Measurements from ENCODE around the gene GHR. TPM values are rescaled to one million over a fixed set of nuclear protein-coding genes. Genes with fewer than 3 reads are reported as not detected.

The GHR gene
- total RNA-seq, 4 donors from 2014 or later = 0.40 to 11.6 (median 7.6) TPM

DNA sequence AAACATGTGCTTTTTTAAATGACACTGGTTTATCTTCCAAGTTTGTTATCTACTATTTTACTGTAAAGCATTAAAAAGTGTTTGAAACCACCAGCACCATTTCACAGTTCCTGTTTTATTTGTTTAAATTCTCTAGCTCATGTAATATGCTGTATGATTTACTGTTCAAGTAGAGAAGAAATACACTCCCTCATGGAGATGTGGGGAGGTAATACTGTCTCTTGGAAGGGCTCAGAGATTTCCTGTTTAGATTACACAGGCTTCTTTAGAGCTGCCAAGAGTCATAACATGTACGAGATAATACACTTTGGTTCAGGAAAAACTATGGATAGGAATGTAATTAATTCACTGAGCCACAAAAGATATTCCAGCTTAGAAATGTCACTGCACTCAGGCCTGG, 198.4 kb downstream of the GHR start:
- Histone ChIP-seq H3K27me3 (no peaks in the 10 kb centered on the region), H3K9me3 (no peaks in the 10 kb centered on the region), H3K4me1 (peaks cover 12 to 41% (median 21%) of the 10 kb centered on the region in 4 donors), H3K27ac (peak overlapping the region in 3 of 4 donors; percentile 0 to 51 (median 39)), H3K36me3 (no peaks in the 10 kb centered on the region), H3K4me3 (no peak overlapping the region)
- TF ChIP-seq POLR2A (IDR thresholded peaks at IDR 0.05) (no peak), POLR2AphosphoS5 (IDR thresholded peaks at IDR 0.05) (no peak), EP300 (IDR thresholded peaks at IDR 0.05; ENCODE audit: low read depth) (no peak)
- TF ChIP-seq, protein P1, sequence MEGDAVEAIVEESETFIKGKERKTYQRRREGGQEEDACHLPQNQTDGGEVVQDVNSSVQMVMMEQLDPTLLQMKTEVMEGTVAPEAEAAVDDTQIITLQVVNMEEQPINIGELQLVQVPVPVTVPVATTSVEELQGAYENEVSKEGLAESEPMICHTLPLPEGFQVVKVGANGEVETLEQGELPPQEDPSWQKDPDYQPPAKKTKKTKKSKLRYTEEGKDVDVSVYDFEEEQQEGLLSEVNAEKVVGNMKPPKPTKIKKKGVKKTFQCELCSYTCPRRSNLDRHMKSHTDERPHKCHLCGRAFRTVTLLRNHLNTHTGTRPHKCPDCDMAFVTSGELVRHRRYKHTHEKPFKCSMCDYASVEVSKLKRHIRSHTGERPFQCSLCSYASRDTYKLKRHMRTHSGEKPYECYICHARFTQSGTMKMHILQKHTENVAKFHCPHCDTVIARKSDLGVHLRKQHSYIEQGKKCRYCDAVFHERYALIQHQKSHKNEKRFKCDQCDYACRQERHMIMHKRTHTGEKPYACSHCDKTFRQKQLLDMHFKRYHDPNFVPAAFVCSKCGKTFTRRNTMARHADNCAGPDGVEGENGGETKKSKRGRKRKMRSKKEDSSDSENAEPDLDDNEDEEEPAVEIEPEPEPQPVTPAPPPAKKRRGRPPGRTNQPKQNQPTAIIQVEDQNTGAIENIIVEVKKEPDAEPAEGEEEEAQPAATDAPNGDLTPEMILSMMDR (IDR thresholded peaks at IDR 0.05) = no peak
- in situ Hi-C loops (cut with MboI; ENCODE audit: low pct_ligation_motif_present in 1 of 4, low pct_unique_long_range_greater_than_20kb in 1 of 4, low sequenced_read_pairs in 3 of 4) (no loop called here), intact Hi-C loops (cut with DNase I; ENCODE audit: low total_unique reads) (no loop called here)
- 10 to 33% methylated on average over 1 of the region's 1 CpG for WGBS, 2 donors (ENCODE audit: low coverage in 1 of 2)
- no peak for DNase-seq

DNA sequence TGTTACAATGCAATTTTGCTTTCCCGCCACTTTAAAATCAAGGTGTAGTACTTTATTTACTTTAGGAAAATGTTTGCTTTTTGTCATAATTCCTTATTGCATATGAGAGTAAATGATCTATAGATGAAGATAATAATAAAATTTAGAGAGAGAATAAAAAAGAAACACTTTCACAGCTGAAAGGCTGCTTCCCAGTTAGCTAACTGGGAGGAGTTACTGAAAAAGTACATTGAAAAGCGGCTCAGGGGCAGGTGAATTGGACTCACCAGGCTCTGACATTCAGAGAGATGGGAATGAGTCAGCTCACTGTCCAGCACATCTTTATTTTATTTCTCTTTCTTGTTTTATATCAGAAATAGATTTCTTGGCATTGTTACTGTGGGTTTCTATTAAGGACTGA, 201.7 kb downstream of the GHR start:
- in situ Hi-C loops (cut with MboI; ENCODE audit: low pct_ligation_motif_present in 1 of 4, low pct_unique_long_range_greater_than_20kb in 1 of 4, low sequenced_read_pairs in 3 of 4) (no loop called here), intact Hi-C loops (cut with DNase I; ENCODE audit: low total_unique reads) (no loop called here)
- no peak for TF ChIP-seq POLR2AphosphoS5 (IDR thresholded peaks at IDR 0.05)
- no peak for TF ChIP-seq EP300 (IDR thresholded peaks at IDR 0.05; ENCODE audit: low read depth)
- TF ChIP-seq POLR2A (IDR thresholded peaks at IDR 0.05) = no peak
- TF ChIP-seq, protein P1 (IDR thresholded peaks at IDR 0.05) = no peak
- H3K36me3 ChIP-seq = no peaks in the 10 kb centered on the region
- H3K4me3 ChIP-seq = no peak overlapping the region
- H3K27me3 ChIP-seq = no peaks in the 10 kb centered on the region
- 64 to 69% methylated on average over 2 of the region's 2 CpGs for WGBS, 2 donors (ENCODE audit: low coverage in 1 of 2)
- no peak overlapping the region for H3K27ac ChIP-seq
- H3K4me1 ChIP-seq = peaks cover 12 to 41% (median 21%) of the 10 kb centered on the region in 4 donors
- H3K9me3 ChIP-seq = no peaks in the 10 kb centered on the region
- no peak for DNase-seq

DNA sequence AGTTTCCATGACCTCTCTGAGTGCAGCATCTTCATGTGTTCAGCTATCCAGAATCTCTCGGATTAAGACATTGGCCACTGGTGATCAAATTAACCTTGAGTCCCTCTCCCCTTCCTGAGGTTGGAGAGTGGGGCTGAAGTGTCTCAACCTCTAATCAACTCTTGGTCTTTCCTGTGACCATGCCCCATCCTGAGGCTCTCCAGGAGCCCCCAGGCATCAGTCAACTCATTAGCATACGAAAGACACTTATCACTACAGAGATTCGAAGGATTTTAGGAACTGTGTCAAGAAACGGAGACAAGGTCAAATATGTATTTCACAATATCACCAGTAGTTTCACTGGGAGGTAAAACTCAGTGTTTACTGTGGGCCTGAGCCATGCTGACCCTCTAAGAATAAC, 203.2 kb downstream of the GHR start:
- no peak overlapping the region for H3K27ac ChIP-seq
- no peak overlapping the region for H3K4me3 ChIP-seq
- no peaks in the 10 kb centered on the region for H3K36me3 ChIP-seq
- 89% methylated on average over 3 to 4 of the region's 4 CpGs for WGBS, 2 donors (ENCODE audit: low coverage in 1 of 2)
- DNase-seq = no peak
- H3K4me1 ChIP-seq = peaks cover 4 to 28% (median 10%) of the 10 kb centered on the region in 4 donors
- no peaks in the 10 kb centered on the region for H3K27me3 ChIP-seq
- in situ Hi-C loops (cut with MboI; ENCODE audit: low pct_ligation_motif_present in 1 of 4, low pct_unique_long_range_greater_than_20kb in 1 of 4, low sequenced_read_pairs in 3 of 4) (no loop called here), intact Hi-C loops (cut with DNase I; ENCODE audit: low total_unique reads) (no loop called here)
- H3K9me3 ChIP-seq = no peaks in the 10 kb centered on the region
- no peak for TF ChIP-seq POLR2A (IDR thresholded peaks at IDR 0.05)
- TF ChIP-seq, protein P1 (IDR thresholded peaks at IDR 0.05) = no peak
- TF ChIP-seq EP300 (IDR thresholded peaks at IDR 0.05; ENCODE audit: low read depth) = no peak
- no peak for TF ChIP-seq POLR2AphosphoS5 (IDR thresholded peaks at IDR 0.05)

DNA sequence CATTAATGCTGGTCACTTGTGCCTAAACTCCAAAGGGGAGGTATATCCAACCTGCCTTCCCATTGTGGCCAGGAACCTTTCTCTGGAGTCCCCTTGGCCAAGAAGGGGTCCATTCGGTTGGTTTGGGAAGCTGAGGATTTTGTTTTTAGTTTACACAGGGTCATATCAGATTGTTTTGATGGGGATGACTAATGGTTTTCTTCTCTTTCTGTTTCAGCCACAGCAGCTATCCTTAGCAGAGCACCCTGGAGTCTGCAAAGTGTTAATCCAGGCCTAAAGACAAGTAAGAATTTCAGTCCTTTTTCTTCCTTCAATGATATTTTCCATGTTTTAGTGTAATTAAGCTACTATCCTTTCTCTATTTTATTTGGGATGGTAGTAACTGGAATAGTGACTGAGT, 205.6 kb downstream of the GHR start:
- TF ChIP-seq, protein P1 (IDR thresholded peaks at IDR 0.05) = no peak
- TF ChIP-seq EP300 (IDR thresholded peaks at IDR 0.05; ENCODE audit: low read depth) (no peak), POLR2A (IDR thresholded peaks at IDR 0.05) (no peak), POLR2AphosphoS5 (IDR thresholded peaks at IDR 0.05) (no peak)
- no peaks in the 10 kb centered on the region for H3K36me3 ChIP-seq
- WGBS, 2 donors (ENCODE audit: low coverage in 1 of 2) = 33% methylated on average over 1 of the region's 1 CpG; no CpG with 5 or more reads in 1 of the 2 donors

More for the DNA sequence above, 205.6 kb downstream of the GHR start:
- no peak overlapping the region for H3K27ac ChIP-seq
- H3K4me3 ChIP-seq = no peak overlapping the region
- no peaks in the 10 kb centered on the region for H3K27me3 ChIP-seq
- DNase-seq = no peak
- no peaks in the 10 kb centered on the region for H3K9me3 ChIP-seq
- in situ Hi-C loops (cut with MboI; ENCODE audit: low pct_ligation_motif_present in 1 of 4, low pct_unique_long_range_greater_than_20kb in 1 of 4, low sequenced_read_pairs in 3 of 4) (no loop called here), intact Hi-C loops (cut with DNase I; ENCODE audit: low total_unique reads) (no loop called here)
- H3K4me1 ChIP-seq = peaks cover 0 to 14% (median 4%) of the 10 kb centered on the region in 4 donors
